HG03565 (cell line): ENCODE measurements around the gene AP2A2.

Source experiments
- ATAC-seq: cut with Tn5 transposase; IDR thresholded peaks from one replicate; pipeline ENCODE4 v1.9.1; 2021; ENCODE audit warnings: mild to moderate bottlenecking, moderate library complexity; ENCODE audit not compliant: unreplicated experiment

Gene AP2A2

DNA sequence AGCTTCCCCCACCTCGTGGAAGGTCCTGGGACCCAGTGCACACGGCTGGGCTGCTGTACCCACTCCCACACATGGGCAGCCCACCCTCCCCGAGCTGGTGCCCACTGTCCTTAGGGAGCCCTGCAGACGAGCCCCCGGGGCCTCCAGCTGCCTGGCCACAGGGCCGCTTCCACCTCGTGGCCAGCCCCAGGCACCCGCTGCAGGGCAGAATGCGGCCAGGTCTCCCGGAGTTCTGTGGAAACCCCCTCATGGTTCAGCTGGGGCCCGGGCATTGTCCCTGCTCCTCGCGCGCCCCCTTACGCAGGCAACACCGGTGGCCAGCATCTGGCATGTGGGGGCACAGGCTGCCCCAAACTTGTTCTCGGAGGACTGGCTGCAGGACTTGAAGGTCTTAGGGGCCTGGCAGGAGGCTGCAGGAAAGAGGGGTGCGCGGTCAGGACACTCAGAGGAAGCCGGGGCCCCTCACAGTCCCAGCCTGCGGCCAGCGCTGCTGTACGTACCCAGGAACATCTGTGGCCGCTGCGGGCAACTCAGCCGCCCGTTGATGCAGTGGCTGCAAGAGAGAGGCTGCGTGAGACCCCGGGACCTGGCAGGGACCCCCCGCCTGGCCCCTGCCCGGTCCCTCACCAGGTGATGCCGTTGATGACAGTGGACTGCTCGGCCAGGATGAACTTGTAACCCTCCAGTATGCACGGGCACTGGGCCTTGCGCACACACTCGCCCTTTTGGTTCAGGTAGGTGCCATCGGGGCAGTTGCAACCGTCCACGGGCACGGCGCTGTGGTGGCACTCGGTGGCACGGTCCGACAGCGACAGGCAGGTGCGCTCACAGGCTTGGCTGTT is 101.2 kb downstream of the AP2A2 start:
- no peak for ATAC-seq

GRCh38 chr11:1027483-1028290 is 102.0 kb downstream of the AP2A2 start:
- ATAC-seq = no peak

DNA sequence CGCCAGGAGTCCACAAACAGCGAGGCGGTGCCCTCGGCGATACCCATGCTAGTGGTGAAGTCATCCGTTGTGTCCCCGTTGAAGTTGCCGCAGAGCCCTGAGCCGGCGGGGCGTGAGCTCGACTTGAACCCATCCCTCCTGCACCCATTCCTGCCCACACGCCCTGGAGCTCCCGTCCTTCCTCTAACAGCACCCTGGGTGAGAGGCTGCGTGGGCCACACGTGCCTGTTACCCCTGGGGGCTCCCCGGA is 102.5 kb downstream of the AP2A2 start:
- ATAC-seq = no peak

DNA sequence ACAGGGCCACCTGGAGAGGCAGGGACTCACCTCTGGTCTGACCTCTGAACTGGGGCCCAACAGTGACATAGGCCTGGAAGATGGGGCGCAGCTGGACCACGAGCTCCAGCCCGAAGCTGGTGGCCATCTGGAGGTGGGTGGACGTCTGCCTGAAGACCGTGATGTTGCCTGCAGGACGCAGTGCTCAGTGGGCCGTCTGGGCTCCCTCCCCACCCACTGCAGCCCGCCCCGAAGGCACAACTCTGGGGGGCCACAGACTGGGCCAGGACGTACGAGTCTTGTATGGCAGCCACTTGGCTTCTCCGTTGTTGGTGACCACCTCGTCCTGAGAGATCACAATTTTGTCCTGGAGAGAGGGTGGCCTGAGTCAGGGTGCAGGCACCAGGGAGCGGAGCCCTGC is 102.9 kb downstream of the AP2A2 start:
- no peak for ATAC-seq

DNA sequence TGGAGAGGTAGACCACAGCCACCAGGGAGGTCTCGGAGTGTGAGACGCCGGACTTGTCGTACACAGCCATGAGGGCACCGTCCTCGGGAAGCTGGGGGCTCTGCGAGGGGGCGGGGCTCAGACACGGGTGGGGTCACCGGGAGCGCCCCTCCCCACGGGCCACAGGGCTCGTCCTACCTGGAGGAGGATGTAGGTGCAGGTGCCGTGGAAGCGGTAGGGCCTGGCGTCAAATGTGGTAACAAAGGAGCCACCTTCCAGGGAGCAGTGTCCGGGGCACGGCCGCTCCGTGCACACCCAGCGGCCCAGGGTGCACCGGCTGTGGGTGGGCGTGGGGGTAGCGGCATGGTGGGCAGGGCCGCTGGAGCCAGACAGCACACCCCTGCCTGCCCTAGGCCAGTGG is 103.4 kb downstream of the AP2A2 start:
- ATAC-seq = no peak

GRCh38 chr11:1029654-1030053 is 104.0 kb downstream of the AP2A2 start:
- no peak for ATAC-seq

DNA sequence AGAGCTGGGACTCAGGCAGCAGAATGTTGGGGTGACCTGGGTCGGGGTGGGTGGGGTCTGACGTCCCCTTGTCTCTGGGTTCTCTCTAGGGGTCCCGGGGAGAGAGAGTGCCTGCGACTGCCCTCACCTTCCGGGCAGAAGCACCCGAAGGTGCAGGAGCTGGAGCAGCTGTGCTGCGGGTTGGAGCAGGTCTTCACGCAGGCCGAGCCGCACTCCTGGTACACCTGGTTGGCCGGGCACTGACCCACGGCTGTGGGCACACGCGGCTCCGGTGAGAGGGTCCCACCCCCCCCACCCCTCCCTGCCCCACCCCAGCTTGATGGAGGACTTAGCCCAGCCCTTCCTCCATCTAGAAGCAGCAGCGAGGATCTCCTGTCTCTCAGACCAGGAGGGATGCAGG is 104.4 kb downstream of the AP2A2 start:
- ATAC-seq = no peak

DNA sequence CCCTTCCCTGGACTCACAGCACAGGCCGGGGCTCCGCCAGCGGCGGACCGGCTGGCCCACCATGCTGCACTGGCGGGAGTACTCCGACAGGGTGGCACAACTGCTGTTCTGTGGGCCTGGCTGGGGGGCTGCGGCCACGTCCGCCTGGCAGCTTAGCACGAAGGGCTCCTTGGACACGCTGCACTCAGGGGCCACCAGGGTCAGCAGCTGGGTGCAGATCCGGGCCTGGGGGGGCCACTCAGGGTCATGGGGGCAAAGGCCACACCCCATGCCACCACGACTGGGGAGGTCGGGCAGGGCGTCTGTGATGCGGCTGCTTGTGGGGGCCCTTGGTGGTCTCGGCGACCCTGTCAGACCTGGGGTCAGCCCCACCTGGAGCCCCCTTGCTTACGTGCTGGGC is 104.9 kb downstream of the AP2A2 start:
- no peak for ATAC-seq

DNA sequence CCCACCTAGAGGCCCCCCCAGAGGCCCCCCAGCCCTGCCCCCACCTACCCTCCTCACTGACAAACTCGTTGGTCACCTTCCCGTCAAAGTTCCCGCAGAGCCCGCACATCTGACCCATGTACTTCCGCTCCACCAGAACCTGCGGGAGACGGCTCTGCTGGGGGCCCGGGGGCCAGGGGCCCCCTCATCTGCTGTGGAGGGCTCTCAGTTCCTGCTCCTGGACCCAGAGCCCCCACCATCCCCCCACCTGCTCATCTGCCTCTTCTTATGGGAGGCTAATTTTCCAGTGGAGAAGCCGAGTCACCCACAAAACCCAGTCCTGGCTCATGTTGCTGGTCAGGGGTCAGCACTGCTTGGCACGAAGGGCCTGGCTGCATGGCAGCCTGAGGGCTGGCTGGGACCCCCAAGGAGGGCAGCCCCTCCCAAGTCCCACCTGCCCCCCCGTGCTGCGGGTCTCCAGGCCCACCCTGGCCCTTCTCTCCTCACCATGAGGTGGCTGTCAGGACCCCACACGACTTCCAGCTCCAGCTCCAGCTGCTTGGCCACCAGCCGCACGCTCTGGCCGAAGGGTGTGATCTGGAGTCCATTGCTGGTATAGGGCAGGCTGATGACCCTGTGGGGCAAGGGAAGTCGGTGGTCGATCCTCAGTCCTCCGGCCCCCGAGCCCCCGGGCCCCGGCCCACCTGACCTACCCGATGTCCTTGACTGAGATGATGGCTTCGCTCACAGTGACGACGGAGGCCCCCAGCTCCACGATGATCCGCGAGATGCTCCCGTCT is 105.6 kb downstream of the AP2A2 start:
- no peak for ATAC-seq

DNA sequence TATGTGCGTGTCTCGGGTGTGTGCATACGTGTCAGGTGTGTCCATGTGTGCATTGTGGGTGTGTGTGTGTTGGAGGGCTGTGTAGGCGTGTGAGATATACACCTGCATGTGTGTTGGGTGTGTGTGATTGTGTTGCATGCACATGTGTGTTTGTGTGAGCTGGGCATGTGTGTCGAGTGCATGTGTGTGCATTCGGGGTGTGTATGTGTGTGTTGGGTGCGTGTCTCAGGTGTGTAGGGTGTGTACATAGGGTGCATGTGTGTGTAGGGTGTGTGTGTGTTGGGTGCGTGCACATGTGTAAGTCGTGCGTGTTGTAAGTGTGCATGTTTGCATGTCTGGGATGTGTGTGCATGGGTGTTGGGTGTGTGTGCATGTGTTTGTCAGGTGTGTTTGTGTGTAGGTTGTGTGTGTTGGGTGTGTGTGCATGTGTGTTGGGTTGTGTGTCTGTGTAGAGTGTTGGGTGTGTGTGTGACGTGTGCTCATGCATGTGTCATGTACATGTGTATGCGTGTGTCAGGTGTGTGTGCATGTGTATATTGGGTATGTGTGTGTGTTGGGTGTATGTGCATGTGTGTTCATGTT is 106.7 kb downstream of the AP2A2 start:
- ATAC-seq = no peak

GRCh38 chr11:1033016-1033798 is 107.5 kb downstream of the AP2A2 start:
- no peak for ATAC-seq

- no peak for ATAC-seq
Measured at GRCh38 chr11:1034001-1034400, 108.3 kb downstream of the AP2A2 start.

GRCh38 chr11:1034456-1035295 is 109.0 kb downstream of the AP2A2 start:
- no peak for ATAC-seq

- no peak for ATAC-seq
Measured at GRCh38 chr11:1035577-1036283, 110.1 kb downstream of the AP2A2 start.

- ATAC-seq = no peak
Measured at GRCh38 chr11:1036303-1036923, 110.7 kb downstream of the AP2A2 start, which contains the start of gene MUC6. TSS of gene MUC6 (minus strand) at chr11:1036718. CDS start at chr11:1036655, 63 bp downstream.

GRCh38 chr11:1036931-1037330 is 111.3 kb downstream of the AP2A2 start:
- no peak for ATAC-seq

GRCh38 chr11:1037506-1038055 is 111.9 kb downstream of the AP2A2 start:
- ATAC-seq = no peak

GRCh38 chr11:1038361-1038760 is 112.7 kb downstream of the AP2A2 start:
- ATAC-seq = no peak
